RWPE1 (cell line): ENCODE results near the gene ST6GALNAC1.

Source experiments
- CTCF ChIA-PET: fragments of 350-600 bp; sonication (Branson Sonifier 250); formaldehyde crosslinking; extraction: SDS; loops from one replicate; lab custom pipeline; 2021; lab: Yijun Ruan, JAX
- POLR2A ChIA-PET: fragments of 400-600 bp; formaldehyde crosslinking; extraction: SDS; loops from one replicate; lab custom pipeline; 2020; ENCODE audit warnings: antibody characterized with exemption; ENCODE audit not compliant: low non-redundant PET; lab: Yijun Ruan, JAX
- DNase-seq: peaks from one replicate; pipeline ENCODE4 v3.0.0; 2012; ENCODE audit warnings: low spot score
- H3K27ac ChIP-seq: fragments of 450-650 bp; 2 replicates; pipeline ENCODE4 v1.5.1; 2017
- TF ChIP-seq, protein P1 (sequence below): fragments of 450-650 bp; conservative IDR thresholded peaks from 2 replicates; pipeline ENCODE4 v1.5.1; 2017; ENCODE audit warnings: low read depth, mild to moderate bottlenecking

ST6GALNAC1 gene

DNA sequence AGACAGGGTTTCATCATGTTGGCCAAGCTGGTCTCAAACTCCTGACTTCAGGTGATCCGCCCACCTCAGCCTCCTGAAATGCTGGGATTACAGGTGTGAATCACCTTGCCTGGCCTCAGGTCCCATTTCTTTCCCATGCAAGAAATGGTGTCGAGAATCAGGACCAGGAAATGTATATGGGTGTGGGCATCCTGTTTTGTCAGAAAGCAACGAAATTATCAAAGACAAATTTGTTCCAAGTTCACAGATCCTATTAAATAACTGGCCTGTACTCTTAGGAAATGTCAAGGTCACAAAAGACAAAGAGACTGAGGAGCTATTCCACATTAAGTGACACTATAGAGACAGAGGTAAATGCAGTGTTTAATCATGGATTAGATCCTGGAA, 17.1 kb upstream of the ST6GALNAC1 start:
- H3K27ac ChIP-seq, result no peak overlapping the region
- ChIA-PET CTCF (interaction anchor here (0.7 kb wide), 1 partner anchor 14 kb away, joined by 3 read pairs; no protein-coding TSS in a partner anchor), POLR2A (no interaction called here)
- TF ChIP-seq, protein P1, sequence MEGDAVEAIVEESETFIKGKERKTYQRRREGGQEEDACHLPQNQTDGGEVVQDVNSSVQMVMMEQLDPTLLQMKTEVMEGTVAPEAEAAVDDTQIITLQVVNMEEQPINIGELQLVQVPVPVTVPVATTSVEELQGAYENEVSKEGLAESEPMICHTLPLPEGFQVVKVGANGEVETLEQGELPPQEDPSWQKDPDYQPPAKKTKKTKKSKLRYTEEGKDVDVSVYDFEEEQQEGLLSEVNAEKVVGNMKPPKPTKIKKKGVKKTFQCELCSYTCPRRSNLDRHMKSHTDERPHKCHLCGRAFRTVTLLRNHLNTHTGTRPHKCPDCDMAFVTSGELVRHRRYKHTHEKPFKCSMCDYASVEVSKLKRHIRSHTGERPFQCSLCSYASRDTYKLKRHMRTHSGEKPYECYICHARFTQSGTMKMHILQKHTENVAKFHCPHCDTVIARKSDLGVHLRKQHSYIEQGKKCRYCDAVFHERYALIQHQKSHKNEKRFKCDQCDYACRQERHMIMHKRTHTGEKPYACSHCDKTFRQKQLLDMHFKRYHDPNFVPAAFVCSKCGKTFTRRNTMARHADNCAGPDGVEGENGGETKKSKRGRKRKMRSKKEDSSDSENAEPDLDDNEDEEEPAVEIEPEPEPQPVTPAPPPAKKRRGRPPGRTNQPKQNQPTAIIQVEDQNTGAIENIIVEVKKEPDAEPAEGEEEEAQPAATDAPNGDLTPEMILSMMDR, result no peak
- DNase-seq, result no peak

GRCh38 chr17:76659928-76660655, 16.5 kb upstream of the ST6GALNAC1 start:
- no peak overlapping the region for H3K27ac ChIP-seq
- TF ChIP-seq, protein P1, result no peak
- CTCF ChIA-PET, result interaction anchor here (0.7 kb wide), 1 partner anchor 15 kb away, joined by 3 read pairs; no protein-coding TSS in a partner anchor
- DNase-seq, result peak; percentile 15
- POLR2A ChIA-PET, result no interaction called here

DNA sequence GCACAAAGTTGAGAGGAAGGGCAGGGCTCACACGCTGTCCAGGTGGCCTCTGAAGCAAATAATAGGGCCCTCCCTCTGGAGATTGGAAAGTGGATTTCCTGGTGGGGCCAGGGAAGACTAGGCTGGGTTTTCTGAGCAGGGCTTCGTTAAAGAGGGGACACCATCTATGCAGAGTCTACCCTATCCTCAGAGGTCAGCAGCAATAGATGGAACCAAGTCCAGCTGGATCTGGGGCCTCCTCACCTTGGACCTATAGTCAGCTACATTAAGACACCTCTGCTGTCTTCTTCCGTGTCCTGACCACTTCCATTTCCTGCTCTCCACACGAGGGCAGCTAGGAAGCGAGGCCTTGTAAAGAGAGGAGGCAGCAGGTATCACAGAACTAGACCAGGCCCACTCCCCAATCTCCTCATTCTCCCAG, 14.7 kb upstream of the ST6GALNAC1 start:
- ChIA-PET POLR2A (no interaction called here), CTCF (no interaction called here)
- H3K27ac ChIP-seq, result no peak overlapping the region
- TF ChIP-seq, protein P1, result no peak
- DNase-seq, result no peak

GRCh38 chr17:76657505-76658241, 14.1 kb upstream of the ST6GALNAC1 start:
- no peak overlapping the region for H3K27ac ChIP-seq
- TF ChIP-seq, protein P1, result no peak
- no peak for DNase-seq
- POLR2A ChIA-PET, result interaction anchor here (0.6 kb wide), 1 partner anchor 140 kb away, joined by 3 read pairs; no protein-coding TSS in a partner anchor
- CTCF ChIA-PET, result no interaction called here

DNA sequence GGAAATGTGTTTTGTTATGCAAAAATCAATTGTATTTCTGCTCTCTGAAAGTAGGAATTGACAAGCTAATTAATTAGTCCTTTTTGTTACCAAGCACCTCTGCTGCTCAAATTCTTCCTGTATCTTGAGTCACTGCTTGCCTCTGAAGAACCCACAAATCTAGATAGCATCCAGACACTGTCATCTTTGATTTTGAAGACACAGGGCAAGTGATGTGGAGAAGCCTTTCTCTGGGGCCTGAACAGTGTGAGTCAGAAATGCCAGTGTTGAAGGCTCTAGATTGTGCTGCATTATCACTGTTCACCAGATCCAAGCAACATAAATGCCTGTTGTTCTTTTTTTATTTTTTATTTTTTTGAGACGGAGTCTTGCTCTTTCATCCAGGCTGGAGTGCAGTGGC, 10.9 kb upstream of the ST6GALNAC1 start:
- no peak overlapping the region for H3K27ac ChIP-seq
- no peak for DNase-seq
- ChIA-PET POLR2A (no interaction called here), CTCF (no interaction called here)
- TF ChIP-seq, protein P1, result no peak

GRCh38 chr17:76650504-76650903, 6.9 kb upstream of the ST6GALNAC1 start:
- DNase-seq, result no peak
- H3K27ac ChIP-seq, result no peak overlapping the region
- TF ChIP-seq, protein P1, result no peak
- CTCF ChIA-PET, result interaction anchor here (0.6 kb wide), 2 partner anchors 36 to 579 kb away, joined by 3 to 4 read pairs; no protein-coding TSS in a partner anchor
- POLR2A ChIA-PET, result no interaction called here
